Fibroblast of the aortic adventitia (primary cell): ENCODE results near the gene HHAT. TPM values are rescaled to one million over a fixed set of nuclear protein-coding genes. Genes with fewer than 3 reads are reported as not detected.
"Not testable (repeated sequence)": the region's sequence is repeated elsewhere in the genome, so short reads cannot be mapped to it uniquely, and the experiment has no call there.

Source experiments
- DNase-seq: peaks from one replicate; pipeline ENCODE4 v3.0.0-alpha.2; 2010; ENCODE audit warnings: low read depth
- H3K4me3 ChIP-seq: 2 replicates; pipeline ENCODE4 v1.5.1; 2011; ENCODE audit warnings: low read depth, mild to moderate bottlenecking, control low read depth, low read length, moderate library complexity
- CTCF ChIP-seq: IDR thresholded peaks from 2 replicates; pipeline ENCODE4 v1.5.1; 2011; ENCODE audit warnings: mild to moderate bottlenecking, low read length, control low read depth, inconsistent platforms; ENCODE audit not compliant: insufficient read depth
- total RNA-seq: library from RNA; depleted of rRNA; stranded (reverse); fragments of >200 nt; gene quantifications from 2 replicates; pipeline ENCODE4 v1.2.3, GENCODE V29; 2012; ENCODE audit warnings: low replicate concordance

The HHAT gene
- total RNA-seq, 1 donor: 8.5 TPM

- no peak for TF ChIP-seq CTCF
- no peak for DNase-seq
- no peak overlapping the region for H3K4me3 ChIP-seq
Observed at GRCh38 chr1:210654176-210654981, 325.7 kb downstream of the HHAT start.

- no peak for DNase-seq
Observed at GRCh38 chr1:210655511-210655910, 326.8 kb downstream of the HHAT start.

GRCh38 chr1:210657806-210658205 lies 329.1 kb downstream of the HHAT start:
- no peak overlapping the region for H3K4me3 ChIP-seq
- DNase-seq: no peak
- TF ChIP-seq CTCF: no peak

More at GRCh38 chr1:210655511-210655910, 326.8 kb downstream of the HHAT start:
- H3K4me3 ChIP-seq: no peak overlapping the region
- TF ChIP-seq CTCF: no peak

GRCh38 chr1:210661520-210661919 lies 332.8 kb downstream of the HHAT start:
- not testable (repeated sequence) for H3K4me3 ChIP-seq, DNase-seq

- no peak overlapping the region for H3K4me3 ChIP-seq
- no peak for TF ChIP-seq CTCF
- DNase-seq: no peak
Observed at GRCh38 chr1:210662291-210663050, 333.8 kb downstream of the HHAT start.

GRCh38 chr1:210663730-210664573 lies 335.2 kb downstream of the HHAT start:
- H3K4me3 ChIP-seq: no peak overlapping the region
- DNase-seq: no peak
- TF ChIP-seq CTCF: no peak
